Stimulated activated effector memory CD8-positive, alpha-beta T cell treated with anti-CD3 and anti-CD28 coated beads, Interleukin-12 subunit alpha, Interleukin-12 subunit beta, amount 100 ng/mL, for 72 hours (primary cell): Measurements from ENCODE around the gene RAB31.

Source experiments
- ATAC-seq: fragments of 150-1000 bp; cut with Tn5 transposase; 2 replicates; pipeline ENCODE4 v1.10.0; 2021
- DNase-seq, 2 donors: peaks; one replicate each; pipeline ENCODE4 v3.0.0; 2021 to 2022; ENCODE audit warnings: low spot score in 2 of 2
- H3K27ac Mint-ChIP-seq: one replicate; pipeline ENCODE4 v1.8.0; 2022; ENCODE audit warnings: mild to moderate bottlenecking, mixed read lengths
- H3K36me3 Mint-ChIP-seq: one replicate; pipeline ENCODE4 v1.8.0; 2022; ENCODE audit warnings: mild to moderate bottlenecking, mixed read lengths
- H3K4me1 Mint-ChIP-seq: one replicate; pipeline ENCODE4 v1.8.0; 2022; ENCODE audit warnings: mixed read lengths
- H3K4me3 Mint-ChIP-seq: one replicate; pipeline ENCODE4 v1.8.0; 2022; ENCODE audit warnings: mild to moderate bottlenecking, mixed read lengths
- H3K9me3 Mint-ChIP-seq: one replicate; pipeline ENCODE4 v1.8.0; 2022; ENCODE audit warnings: mixed read lengths

RAB31 gene

GRCh38 chr18:9862686-9863085, 154.6 kb downstream of the RAB31 start:
- no peaks in the 10 kb centered on the region for H3K36me3 Mint-ChIP-seq
- DNase-seq, result no peak
- no peak overlapping the region for H3K27ac Mint-ChIP-seq
- no peak overlapping the region for H3K4me3 Mint-ChIP-seq
- peaks cover 13% of the 10 kb centered on the region for H3K4me1 Mint-ChIP-seq
- no peak for ATAC-seq
- peaks cover 14% of the 10 kb centered on the region for H3K9me3 Mint-ChIP-seq

- H3K4me1 Mint-ChIP-seq, result peaks cover 13% of the 10 kb centered on the region
- H3K9me3 Mint-ChIP-seq, result peaks cover 14% of the 10 kb centered on the region
- H3K27ac Mint-ChIP-seq, result no peak overlapping the region
- H3K36me3 Mint-ChIP-seq, result no peaks in the 10 kb centered on the region
- H3K4me3 Mint-ChIP-seq, result no peak overlapping the region
- no peak for DNase-seq
- ATAC-seq, result no peak
Measured at GRCh38 chr18:9863282-9863681, 155.2 kb downstream of the RAB31 start.

GRCh38 chr18:9865764-9866490, 157.8 kb downstream of the RAB31 start:
- Mint-ChIP-seq H3K4me1 (peaks cover 23% of the 10 kb centered on the region), H3K27ac (no peak overlapping the region), H3K9me3 (peaks cover 14% of the 10 kb centered on the region), H3K36me3 (no peaks in the 10 kb centered on the region), H3K4me3 (no peak overlapping the region)
- DNase-seq (no peak), ATAC-seq (no peak)

- ATAC-seq, result no peak
- Mint-ChIP-seq H3K4me1 (peaks cover 24% of the 10 kb centered on the region), H3K9me3 (peaks cover 14% of the 10 kb centered on the region), H3K4me3 (no peak overlapping the region), H3K36me3 (no peaks in the 10 kb centered on the region), H3K27ac (no peak overlapping the region)
- no peak for DNase-seq
Measured at GRCh38 chr18:9866627-9867026, 158.5 kb downstream of the RAB31 start.

- no peak overlapping the region for H3K4me3 Mint-ChIP-seq
- ATAC-seq (no peak), DNase-seq (no peak)
- H3K36me3 Mint-ChIP-seq, result no peaks in the 10 kb centered on the region
- no peak overlapping the region for H3K27ac Mint-ChIP-seq
- H3K4me1 Mint-ChIP-seq, result peaks cover 21% of the 10 kb centered on the region
- peaks cover 14% of the 10 kb centered on the region for H3K9me3 Mint-ChIP-seq
Measured at GRCh38 chr18:9867071-9867594, 159.0 kb downstream of the RAB31 start.

- H3K4me3 Mint-ChIP-seq, result no peak overlapping the region
- no peak for DNase-seq
- H3K9me3 Mint-ChIP-seq, result peaks cover 14% of the 10 kb centered on the region
- H3K27ac Mint-ChIP-seq, result no peak overlapping the region
- ATAC-seq, result no peak
- peaks cover 15% of the 10 kb centered on the region for H3K4me1 Mint-ChIP-seq
- no peaks in the 10 kb centered on the region for H3K36me3 Mint-ChIP-seq
Measured at GRCh38 chr18:9868857-9869714, 161.0 kb downstream of the RAB31 start.

GRCh38 chr18:9869715-9870430, 161.8 kb downstream of the RAB31 start:
- Mint-ChIP-seq H3K27ac (no peak overlapping the region), H3K9me3 (peaks cover 14% of the 10 kb centered on the region), H3K4me1 (peaks cover 15% of the 10 kb centered on the region), H3K36me3 (no peaks in the 10 kb centered on the region), H3K4me3 (no peak overlapping the region)
- ATAC-seq (peak; percentile 73), DNase-seq (no peak)

- ATAC-seq, result no peak
- Mint-ChIP-seq H3K4me3 (no peak overlapping the region), H3K4me1 (peaks cover 15% of the 10 kb centered on the region), H3K27ac (no peak overlapping the region), H3K36me3 (no peaks in the 10 kb centered on the region), H3K9me3 (peaks cover 10% of the 10 kb centered on the region)
- DNase-seq, result no peak
Measured at GRCh38 chr18:9870431-9871008, 162.4 kb downstream of the RAB31 start.

GRCh38 chr18:9871244-9871746, 163.2 kb downstream of the RAB31 start:
- no peak overlapping the region for H3K27ac Mint-ChIP-seq

GRCh38 chr18:9872823-9873222, 164.7 kb downstream of the RAB31 start:
- Mint-ChIP-seq H3K4me1 (peaks cover 29% of the 10 kb centered on the region), H3K36me3 (no peaks in the 10 kb centered on the region), H3K4me3 (no peak overlapping the region), H3K9me3 (no peaks in the 10 kb centered on the region), H3K27ac (no peak overlapping the region)
- ATAC-seq (no peak), DNase-seq (no peak)

More at GRCh38 chr18:9871244-9871746, 163.2 kb downstream of the RAB31 start:
- Mint-ChIP-seq H3K9me3 (peaks cover 2% of the 10 kb centered on the region), H3K36me3 (no peaks in the 10 kb centered on the region), H3K4me3 (no peak overlapping the region), H3K4me1 (peaks cover 16% of the 10 kb centered on the region)
- DNase-seq (no peak), ATAC-seq (no peak)

GRCh38 chr18:9874728-9875127, 166.6 kb downstream of the RAB31 start:
- DNase-seq, result no peak
- Mint-ChIP-seq H3K4me3 (no peak overlapping the region), H3K9me3 (no peaks in the 10 kb centered on the region), H3K36me3 (no peaks in the 10 kb centered on the region), H3K4me1 (peaks cover 29% of the 10 kb centered on the region), H3K27ac (no peak overlapping the region)
- ATAC-seq, result no peak

GRCh38 chr18:9876212-9876866, 168.2 kb downstream of the RAB31 start:
- ATAC-seq (no peak), DNase-seq (no peak)
- Mint-ChIP-seq H3K4me1 (peaks cover 16% of the 10 kb centered on the region), H3K4me3 (no peak overlapping the region), H3K9me3 (no peaks in the 10 kb centered on the region), H3K27ac (peak overlapping the region; percentile 15), H3K36me3 (no peaks in the 10 kb centered on the region)

- H3K4me1 Mint-ChIP-seq, result peaks cover 14% of the 10 kb centered on the region
- no peaks in the 10 kb centered on the region for H3K9me3 Mint-ChIP-seq
- no peak for DNase-seq
- ATAC-seq, result peak; percentile 92
- peak overlapping the region; percentile 15 for H3K27ac Mint-ChIP-seq
- no peaks in the 10 kb centered on the region for H3K36me3 Mint-ChIP-seq
- no peak overlapping the region for H3K4me3 Mint-ChIP-seq
Measured at GRCh38 chr18:9876867-9877654, 169.0 kb downstream of the RAB31 start.

GRCh38 chr18:9877655-9878014, 169.5 kb downstream of the RAB31 start:
- Mint-ChIP-seq H3K36me3 (no peaks in the 10 kb centered on the region), H3K4me1 (peaks cover 14% of the 10 kb centered on the region), H3K4me3 (no peak overlapping the region), H3K9me3 (no peaks in the 10 kb centered on the region), H3K27ac (peak overlapping the region; percentile 15)
- ATAC-seq (no peak), DNase-seq (no peak)
